Left renal cortex interstitium (tissue), 4 donors: ENCODE results near the gene MBD3L3. TPM values are rescaled to one million over a fixed set of nuclear protein-coding genes. Genes with fewer than 3 reads are reported as not detected.
A peak's percentile ranks its signal among the peaks of the same experiment; 100 is the strongest.
"Not testable (repeated sequence)": the region's sequence is repeated elsewhere in the genome, so short reads cannot be mapped to it uniquely, and the experiment has no call there.

Source experiments
- DNase-seq, 4 donors: peaks; one replicate each; pipeline ENCODE4 v3.0.0-alpha.2; 2013; ENCODE audit warnings: low read depth in 4 of 4, low spot score in 2 of 4, missing footprints in 1 of 4
- polyA plus RNA-seq, 4 donors: library from polyadenylated mRNA; unstranded; fragments of 120-200 nt; gene quantifications; one replicate each; pipeline ENCODE4 v1.2.1, GENCODE V29; 2013; ENCODE audit not compliant: insufficient read length in 4 of 4

MBD3L3 gene
- polyA plus RNA-seq = not detected

GRCh38 chr19:7058576-7058975, at the start of gene MBD3L3:
TSS of gene MBD3L3 (minus strand) at chr19:7058676. CDS start at chr19:7058605, 71 bp downstream.
- not testable (repeated sequence) for DNase-seq

DNA sequence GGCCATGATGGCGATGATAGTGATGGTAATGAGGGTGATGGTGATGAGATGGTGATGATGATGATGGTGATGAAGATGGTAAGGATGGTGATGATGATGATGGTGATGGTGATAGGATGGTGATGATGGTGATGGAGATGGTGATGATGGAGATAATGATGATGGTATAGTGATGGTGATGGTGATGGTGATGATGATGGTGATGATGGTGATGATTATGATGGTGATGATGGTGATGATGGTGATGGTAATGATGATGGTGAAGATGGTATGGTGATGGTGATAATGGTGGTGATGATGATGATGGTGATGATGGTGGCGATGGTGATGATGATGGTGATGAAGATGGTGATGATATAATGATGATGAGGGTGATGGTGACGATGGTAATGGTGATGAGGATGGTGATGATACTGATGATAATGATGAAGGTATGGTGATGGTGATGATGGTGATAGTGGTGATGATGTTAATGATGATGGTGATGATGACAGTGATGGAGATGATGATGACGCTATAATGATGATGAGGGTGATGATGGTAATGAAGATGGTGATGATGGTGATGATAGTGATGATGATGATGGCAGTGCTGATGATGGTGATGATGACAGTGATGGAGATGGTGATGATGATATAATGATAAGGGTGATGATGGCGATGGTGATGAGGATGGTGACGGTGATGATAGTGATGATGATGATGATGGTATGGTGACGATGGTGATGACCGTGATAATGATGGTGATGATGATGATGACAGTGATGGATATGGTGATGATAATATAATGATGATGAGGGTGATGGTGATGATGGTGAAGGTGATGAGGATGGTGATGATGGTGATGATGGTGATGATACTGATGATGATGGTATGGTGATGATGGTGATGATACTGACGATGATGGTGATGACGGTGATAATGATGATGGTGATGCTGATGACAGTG, 48.5 kb upstream of the MBD3L3 start:
- no peak for DNase-seq

DNA sequence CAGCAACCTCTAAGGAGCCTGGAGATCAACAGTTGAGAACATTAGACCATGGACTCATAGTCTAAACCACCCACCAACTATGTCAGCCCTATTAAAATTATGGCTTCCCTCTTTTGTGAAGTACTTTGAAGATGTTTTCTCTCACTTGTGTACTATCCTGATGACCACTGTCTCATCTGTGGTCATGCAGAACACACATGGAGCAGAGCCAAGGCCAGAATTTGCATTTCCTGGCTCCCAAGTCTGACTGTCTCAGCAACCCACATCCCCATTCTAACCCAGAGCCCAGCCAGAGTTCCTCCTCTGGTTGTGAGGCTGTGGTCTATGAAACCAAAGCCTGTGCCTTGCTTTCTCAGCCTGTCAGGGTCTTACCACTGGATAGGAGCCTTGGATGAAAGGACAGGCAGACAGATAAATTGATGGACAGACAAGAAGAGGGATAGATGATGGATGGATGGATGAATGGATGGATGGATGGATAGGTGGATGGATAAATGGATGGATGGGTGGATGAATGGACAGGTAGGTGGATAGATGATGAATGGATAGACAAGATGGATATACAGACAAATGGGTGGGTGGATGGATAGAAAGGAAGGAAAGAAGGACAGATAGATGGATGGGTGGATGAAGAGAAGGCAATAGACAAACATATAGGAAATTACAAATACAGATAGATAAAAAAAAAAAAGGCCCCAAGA, 46.4 kb upstream of the MBD3L3 start:
- DNase-seq = no peak

GRCh38 chr19:7101498-7102253, 43.2 kb upstream of the MBD3L3 start:
- DNase-seq = no peak

DNA sequence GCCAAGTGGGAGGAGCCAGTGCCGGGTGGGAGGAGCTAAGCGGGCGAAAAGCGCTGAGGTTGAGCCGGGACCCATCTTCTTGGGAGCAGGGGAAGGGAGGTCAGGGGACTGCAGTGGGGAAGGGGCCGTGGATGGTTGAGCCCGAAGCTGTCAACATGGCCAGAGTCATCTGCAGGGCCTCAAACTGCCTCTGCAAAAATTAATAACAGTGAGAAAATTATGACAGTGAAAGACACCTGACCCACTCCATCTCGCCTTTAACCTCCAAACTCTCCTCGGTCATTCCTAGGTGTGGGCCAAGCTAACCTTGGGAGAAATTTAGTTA, 41.1 kb upstream of the MBD3L3 start:
- DNase-seq = no peak

DNA sequence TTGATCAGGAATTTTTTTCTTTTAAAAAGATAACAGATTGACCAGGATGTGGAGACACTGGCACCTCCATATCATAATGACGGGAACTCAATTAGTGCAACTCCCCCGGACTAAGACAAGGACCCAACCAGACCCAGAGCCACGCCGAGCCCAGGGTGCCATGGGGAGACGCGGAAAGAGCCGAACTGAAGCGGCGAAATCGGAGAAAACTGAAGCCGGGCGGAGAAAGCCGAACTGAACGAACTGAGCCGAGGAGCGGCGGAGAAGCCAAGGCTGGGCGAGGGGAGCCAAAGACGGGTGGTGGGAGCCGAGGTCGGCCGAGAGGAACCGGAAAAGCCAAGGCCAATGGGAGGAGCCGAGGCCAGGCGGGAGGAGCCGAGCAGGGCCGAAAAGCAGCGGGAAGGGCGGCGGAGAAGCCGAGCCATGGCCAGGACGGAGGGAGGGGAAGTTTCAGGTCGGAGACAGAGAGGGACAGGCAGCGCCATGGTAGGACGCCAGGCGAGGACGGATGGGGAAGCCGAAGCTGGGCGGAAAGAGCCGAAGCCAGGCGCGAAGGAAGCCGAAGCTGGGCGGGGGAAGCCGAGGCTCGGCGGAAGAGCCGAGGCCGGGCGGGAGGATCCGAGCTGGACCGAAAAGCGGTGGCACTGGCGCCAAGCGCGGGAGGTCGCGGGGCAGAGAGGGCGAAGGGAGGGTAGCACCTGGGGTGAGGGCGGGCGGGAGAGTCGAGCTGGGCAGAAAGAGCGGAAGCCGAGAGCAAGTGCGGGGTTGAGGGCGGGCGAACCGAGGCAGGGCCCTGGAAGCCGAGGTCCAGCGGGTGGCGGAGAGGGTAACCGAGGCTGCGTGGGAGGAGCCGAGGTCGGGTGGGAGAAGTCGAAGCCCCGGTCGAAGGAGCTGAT, 40.5 kb upstream of the MBD3L3 start:
- peak; percentile 78 to 88 (median 86) for DNase-seq

DNA sequence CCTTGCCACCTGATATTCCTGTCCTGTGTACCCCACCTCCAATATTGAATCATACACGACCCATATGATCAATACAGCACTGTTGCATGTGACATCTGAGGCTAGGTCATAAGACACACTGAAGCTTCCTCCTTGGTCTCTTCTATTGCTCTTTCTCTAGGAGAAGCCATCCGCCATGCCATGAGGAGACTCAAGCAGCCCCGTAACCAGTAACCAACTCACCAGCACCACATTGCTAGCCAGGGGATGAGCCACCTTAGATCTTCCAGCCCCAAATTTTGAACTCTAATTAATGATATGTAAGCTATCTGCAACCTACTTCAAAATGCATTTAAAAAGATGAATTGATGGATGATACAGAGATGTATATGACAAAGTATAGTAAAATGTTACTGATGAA, 39.6 kb upstream of the MBD3L3 start:
- no peak for DNase-seq

DNA sequence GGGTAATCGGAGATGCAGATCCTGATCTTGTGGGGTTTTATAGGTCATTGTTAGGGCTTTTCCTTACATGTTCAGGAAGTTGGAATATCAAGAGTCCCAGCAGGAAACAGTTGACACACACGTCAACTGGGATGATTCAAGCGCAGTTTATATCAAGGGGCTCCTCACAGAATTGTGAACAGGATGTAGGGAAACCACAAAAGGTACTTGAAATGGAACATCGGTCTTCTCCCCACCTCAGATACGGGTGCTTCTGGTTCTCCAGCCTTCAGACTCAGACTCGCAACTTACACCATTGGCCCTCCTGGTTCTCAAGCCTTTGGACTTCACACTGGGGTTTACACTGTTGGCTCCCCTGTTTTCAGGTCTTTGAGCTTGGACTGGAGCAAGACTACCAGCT, 30.5 kb upstream of the MBD3L3 start:
- no peak for DNase-seq

DNA sequence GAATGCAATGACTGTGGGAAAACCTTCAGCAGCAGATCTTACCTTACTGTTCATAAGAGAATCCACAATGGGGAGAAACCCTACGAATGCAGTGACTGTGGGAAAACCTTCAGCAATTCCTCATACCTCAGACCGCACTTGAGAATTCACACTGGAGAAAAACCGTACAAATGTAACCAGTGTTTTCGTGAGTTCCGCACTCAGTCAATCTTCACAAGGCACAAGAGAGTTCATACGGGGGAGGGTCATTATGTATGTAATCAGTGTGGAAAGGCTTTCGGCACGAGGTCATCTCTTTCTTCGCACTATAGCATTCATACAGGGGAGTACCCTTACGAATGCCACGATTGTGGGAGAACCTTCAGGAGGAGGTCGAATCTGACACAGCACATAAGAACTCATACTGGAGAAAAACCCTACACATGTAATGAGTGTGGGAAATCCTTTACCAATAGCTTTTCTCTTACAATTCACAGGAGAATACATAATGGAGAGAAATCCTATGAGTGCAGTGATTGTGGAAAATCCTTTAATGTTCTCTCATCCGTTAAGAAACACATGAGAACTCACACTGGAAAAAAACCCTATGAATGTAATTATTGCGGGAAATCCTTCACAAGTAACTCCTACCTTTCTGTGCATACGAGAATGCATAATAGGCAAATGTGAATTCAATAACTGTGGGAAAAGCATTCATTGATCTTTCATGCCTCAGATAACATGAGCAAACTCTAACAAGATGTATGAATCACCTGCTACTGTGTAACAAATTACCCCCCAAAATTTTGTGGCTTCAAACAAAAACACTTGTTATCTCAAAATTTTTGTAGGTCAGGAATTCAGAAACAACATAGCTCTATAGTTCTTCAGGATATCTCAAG, 24.8 kb upstream of the MBD3L3 start:
- DNase-seq = no peak

DNA sequence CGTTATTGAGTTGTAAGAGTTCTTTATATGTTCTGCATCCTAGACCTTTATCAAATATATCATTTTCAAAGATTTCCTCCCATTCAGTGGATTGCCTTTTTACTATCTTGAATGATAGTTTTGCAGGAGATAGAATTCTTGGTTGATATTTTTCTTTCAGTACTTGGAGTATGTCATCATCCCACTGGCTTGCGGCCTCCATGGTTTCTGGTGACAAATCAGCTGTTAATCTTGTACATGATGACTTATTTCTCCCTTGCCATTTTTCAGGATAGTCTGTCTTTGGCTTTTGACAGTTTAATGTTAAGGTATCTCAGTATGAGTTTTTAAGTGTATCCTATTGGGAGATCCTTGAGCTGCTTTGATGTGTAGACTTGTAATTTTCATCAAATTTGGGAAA, 19.5 kb upstream of the MBD3L3 start:
- no peak for DNase-seq

DNA sequence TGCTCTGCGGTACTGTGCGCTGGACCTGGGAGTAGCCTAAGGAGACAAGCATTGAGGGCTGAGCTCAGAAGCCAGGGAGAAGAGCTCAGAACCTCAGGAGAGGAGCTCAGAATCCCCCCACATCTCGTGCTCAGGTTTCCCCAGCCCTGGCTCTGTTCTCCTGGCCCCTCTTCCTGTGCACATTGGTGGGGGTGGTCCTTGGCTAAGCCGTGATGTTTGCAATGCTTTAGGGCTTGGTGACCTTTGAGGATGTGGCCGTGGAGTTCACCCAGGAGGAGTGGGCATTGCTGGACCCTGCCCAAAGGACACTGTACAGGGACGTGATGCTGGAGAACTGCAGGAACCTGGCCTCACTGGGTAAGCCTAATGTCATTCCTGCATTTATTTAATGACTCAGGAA, 17.7 kb upstream of the MBD3L3 start:
- no peak for DNase-seq

GRCh38 chr19:7074705-7075282, 16.3 kb upstream of the MBD3L3 start:
- DNase-seq = no peak

DNA sequence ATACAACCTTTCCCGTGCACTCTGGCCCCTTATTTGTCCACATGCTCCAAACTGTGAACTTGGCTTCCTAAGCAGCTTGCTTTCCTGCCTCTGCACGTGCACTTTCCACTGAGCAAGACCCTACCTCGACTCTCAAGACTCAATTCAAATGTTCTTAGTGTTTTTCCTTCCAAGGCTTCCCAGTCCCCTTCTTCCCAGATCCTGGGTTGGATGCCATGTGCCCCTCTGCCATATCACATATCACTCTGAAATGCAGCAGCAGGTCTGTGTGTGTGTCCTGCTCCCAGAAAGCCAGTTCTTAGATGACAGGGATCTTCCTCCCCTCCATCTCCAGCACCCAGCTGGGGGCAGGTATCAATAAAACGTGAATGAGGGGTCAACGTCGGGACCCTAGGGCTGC, 14.1 kb upstream of the MBD3L3 start:
- DNase-seq = no peak

DNA sequence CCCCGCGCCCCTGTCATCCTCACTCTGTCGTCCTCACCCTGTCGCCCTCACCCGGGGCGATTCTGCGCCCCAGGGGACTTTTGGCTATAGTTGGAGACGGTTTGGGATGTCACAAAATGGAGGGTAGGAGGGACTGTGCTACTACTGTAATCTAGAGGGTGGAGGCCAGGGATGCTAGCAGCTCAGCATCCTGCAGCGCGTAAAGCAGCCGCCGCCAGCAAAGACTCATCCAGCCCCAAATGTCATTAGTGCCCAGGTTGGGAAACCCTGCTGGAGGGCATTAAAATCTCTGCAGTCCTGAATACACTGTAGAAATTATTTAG, 11.4 kb upstream of the MBD3L3 start:
- DNase-seq = no peak

- peak; percentile 91 to 95 (median 93) for DNase-seq
Measured at GRCh38 chr19:7069042-7069903, 10.8 kb upstream of the MBD3L3 start, which contains the start of gene ZNF557. TSS of gene ZNF557 (plus strand) at chr19:7069703. CDS start at chr19:7075075, 5,372 bp downstream.

DNA sequence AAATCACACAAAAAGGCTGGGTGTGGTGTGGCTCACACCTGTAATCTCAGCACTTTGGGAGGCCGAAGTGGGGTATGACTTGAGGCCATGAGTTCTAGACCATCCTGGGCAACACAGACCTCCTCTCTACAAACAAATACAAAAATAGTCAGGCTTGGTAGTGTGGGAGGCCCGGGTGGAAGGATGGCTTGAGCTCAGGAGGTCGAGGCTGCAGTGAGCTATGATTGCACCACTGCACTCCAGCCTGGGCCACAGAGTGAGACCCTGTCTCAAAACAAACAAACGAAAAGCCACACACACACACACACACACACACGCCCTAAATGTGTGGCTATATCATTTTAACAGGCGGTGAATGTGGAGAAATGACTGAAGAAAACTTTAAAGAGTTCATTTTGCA, 10.1 kb upstream of the MBD3L3 start:
- no peak for DNase-seq

- DNase-seq = no peak
Measured at GRCh38 chr19:7067716-7068115, 9.2 kb upstream of the MBD3L3 start.

- DNase-seq = not testable (repeated sequence)
Measured at GRCh38 chr19:7067122-7067521, 8.6 kb upstream of the MBD3L3 start.
